Measurements from ENCODE around the gene NDUFS2.

- no peak for TF ChIP-seq EZH2 (IDR thresholded peaks at IDR 0.05; ENCODE audit: insufficient read depth, poor library complexity, severe bottlenecking)
- no peak for TF ChIP-seq EZH2phosphoT487 (IDR thresholded peaks at IDR 0.05; ENCODE audit: insufficient read depth, low read depth)
These were observed 36.2 kb upstream of the NDUFS2 start, which contains the start of gene PPOX for GRCh38 chr1:161165742-161166668.
